ENCODE results near the gene IRAK1.

The IRAK1 gene

DNA sequence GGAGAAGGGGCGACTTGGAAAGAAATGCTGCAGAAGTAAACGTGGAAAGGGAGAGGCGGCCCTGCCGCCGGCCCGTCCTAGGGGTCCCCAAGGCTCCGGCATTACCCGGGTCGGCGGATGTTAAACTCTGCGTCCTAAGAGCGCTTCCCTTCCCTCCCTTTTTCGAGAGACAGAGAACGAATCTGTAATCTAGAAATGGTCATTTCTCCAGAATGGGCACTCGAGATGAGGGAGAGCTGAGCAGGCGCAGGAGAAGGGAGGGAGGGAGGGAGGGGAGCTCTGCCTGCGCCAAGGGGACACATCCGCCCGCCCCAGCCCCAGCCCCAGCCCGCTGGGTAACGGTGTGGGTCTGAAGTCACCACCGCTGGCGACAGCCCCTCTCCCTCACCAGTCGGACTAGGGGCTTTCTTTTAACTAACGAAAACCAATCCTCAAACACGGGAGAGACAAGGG lies 49.8 kb downstream of the IRAK1 start:
- peak in 1 of 2 donors; percentile 43 for DNase-seq

DNA sequence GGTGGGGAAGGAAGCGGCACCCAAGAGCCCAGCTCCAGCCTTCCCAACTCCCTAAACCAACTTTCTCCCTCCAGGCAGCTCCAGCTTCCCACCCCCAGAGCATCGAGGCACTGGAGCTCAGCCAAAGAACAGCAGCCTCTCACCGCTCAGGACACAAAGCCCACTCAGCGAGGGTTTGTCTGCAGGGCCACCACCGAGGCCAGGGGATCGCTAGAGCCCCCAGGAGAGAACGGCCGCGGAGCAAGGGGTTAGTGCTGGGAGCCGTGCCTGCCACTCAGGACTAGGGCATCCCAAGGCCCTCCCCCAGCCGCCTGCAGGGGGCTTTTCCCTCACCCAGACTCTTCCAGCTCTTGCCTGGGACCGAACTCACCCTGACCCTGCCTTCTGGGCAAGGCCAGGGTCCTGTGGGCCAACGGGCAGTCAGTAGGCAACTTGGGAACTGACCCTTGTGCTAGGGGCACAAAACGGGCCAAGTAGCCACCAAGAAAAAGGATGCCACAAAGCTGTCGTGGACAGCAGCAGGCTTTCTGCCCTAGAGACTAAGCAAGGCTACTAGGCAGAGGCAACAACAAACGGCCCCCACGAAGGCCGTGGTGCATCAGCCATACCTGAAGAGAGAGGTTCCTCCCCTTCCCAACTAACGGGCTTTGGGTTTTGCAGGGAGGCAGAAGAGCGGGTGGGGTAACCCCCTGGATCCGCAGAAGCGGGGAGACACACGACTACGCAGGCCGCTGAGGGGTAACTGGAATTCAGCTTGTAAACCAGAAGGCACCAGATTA lies 50.4 kb downstream of the IRAK1 start:
- no peak for DNase-seq

GRCh38 chrX:153968754-153969124 lies 51.0 kb downstream of the IRAK1 start:
- DNase-seq: peak; percentile 39 to 48

DNA sequence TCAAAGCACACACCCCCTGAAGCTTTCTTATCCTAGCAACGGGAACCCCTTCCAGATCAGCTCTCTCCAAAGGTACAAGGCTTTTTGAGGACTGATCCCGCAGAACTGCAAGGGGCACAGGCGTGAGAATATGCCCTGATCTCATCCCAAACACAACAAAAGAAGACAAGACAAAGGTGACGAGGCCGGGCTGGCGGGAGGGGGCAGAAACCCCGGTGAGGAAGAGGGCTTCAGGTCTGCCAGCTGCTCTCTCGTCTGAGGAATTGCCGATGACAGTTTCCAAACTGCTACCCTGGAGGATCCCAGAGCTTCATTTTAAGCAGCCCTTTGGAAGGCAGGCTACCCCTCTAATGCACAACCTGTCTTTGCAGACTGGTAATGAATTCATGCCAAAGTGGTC lies 51.4 kb downstream of the IRAK1 start:
- no peak for DNase-seq

DNA sequence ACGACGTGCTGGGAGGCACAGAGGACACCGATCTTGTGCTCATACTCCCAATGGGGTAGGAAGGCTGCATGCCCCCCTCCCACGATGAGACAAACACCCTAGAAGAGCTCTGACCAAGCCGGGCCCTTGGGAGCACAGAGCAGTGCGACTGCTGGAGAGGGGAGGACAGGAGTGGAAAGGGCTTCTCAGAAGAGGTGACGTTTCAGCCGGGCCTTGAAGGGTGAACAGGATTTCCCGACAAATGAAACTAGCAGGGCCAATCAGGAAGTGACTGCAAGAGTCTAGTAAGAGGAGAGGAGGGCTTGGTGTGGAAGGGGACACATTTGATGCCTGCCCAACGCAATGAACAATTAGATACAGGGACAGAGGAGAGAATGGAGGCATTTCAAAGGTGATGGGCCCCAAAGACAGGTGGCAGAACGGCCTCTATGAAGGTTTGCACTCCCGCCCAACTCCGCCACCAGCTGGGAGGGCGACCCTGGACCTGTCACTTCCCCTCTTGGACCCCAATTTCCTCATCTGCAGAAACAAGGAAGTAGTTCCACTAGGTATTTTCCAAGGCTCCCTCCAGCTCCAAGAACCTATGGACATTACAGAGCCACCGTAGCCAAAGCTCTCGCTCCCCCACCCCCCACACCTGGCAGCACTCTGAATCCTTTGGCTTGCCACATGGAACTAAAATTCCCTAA lies 52.0 kb downstream of the IRAK1 start:
- peak in 1 of 2 donors; percentile 51 for DNase-seq

GRCh38 chrX:153966841-153967535 lies 52.7 kb downstream of the IRAK1 start:
- DNase-seq: peak in 1 of 2 donors; percentile 36

- no peak for DNase-seq
Measured at GRCh38 chrX:153966283-153966688, 53.4 kb downstream of the IRAK1 start.

- DNase-seq: no peak
Measured at GRCh38 chrX:153965406-153965805, 54.3 kb downstream of the IRAK1 start.

GRCh38 chrX:153964105-153964504 lies 55.6 kb downstream of the IRAK1 start:
- DNase-seq: no peak

- no peak for DNase-seq
Measured at GRCh38 chrX:153963546-153963945, 56.2 kb downstream of the IRAK1 start.

GRCh38 chrX:153961292-153961691 lies 58.4 kb downstream of the IRAK1 start:
- no peak for DNase-seq

- no peak for DNase-seq
Measured at GRCh38 chrX:153960786-153961185, 58.9 kb downstream of the IRAK1 start.

Data from CD4-positive, alpha-beta T cell treated with Interleukin-1 beta for 1 hour (primary cell).